IMR-90 (cell line): ENCODE measurements around the gene BNIP3. TPM values are rescaled to one million over a fixed set of nuclear protein-coding genes. Genes with fewer than 3 reads are reported as not detected.

ENCODE experiments used
- ATAC-seq: fragments of 200-7000 bp; cut with Tn5 transposase; 2 replicates; pipeline ENCODE4 v1.9.1; 2020; ENCODE audit warnings: low read depth, mild to moderate bottlenecking, moderate library complexity
- BruUV-seq: library from RNA; stranded (reverse); fragments of 400-500 nt; replicated peaks from 2 replicates; lab custom pipeline; 2021; lab: Mats Ljungman, UMichigan
- CTCF ChIA-PET: fragments of 300-600 bp; formaldehyde crosslinking; extraction: SDS; loops from one replicate; lab custom pipeline; 2021; ENCODE audit warnings: antibody characterized with exemption; lab: Yijun Ruan, JAX
- POLR2A ChIA-PET: fragments of 300-600 bp; sonication (Branson Sonifier 250); formaldehyde crosslinking; loops from one replicate; lab custom pipeline; 2022; ENCODE audit warnings: antibody characterized with exemption; ENCODE audit not compliant: unreplicated experiment; lab: Charles Lee
- DNase-seq: peaks from one replicate; pipeline ENCODE4 v3.0.0; 2013
- H2AFZ ChIP-seq: replicated peaks from 2 replicates; pipeline ENCODE3; 2013; ENCODE audit warnings: low read length, mild to moderate bottlenecking; ENCODE audit not compliant: poor library complexity
- H2AK5ac ChIP-seq: 2 replicates; pipeline ENCODE4 v1.6.1; 2013; ENCODE audit warnings: low read depth, low read length, inconsistent platforms
- H2AK9ac ChIP-seq: replicated peaks from 2 replicates; pipeline ENCODE3; 2013; ENCODE audit warnings: mild to moderate bottlenecking, low read depth, low read length, moderate library complexity; ENCODE audit not compliant: poor library complexity
- H2BK120ac ChIP-seq: 2 replicates; pipeline ENCODE4 v1.6.1; 2013; ENCODE audit warnings: low read depth, low read length, inconsistent platforms
- H2BK15ac ChIP-seq: 3 replicates; pipeline ENCODE4 v1.6.1; 2013; ENCODE audit warnings: low read depth, low read length, inconsistent platforms
- H2BK20ac ChIP-seq: 2 replicates; pipeline ENCODE4 v1.6.1; 2013; ENCODE audit warnings: low read depth, mild to moderate bottlenecking, inconsistent platforms, low read length, moderate library complexity
- H2BK5ac ChIP-seq: 2 replicates; pipeline ENCODE4 v1.6.1; 2013; ENCODE audit warnings: mild to moderate bottlenecking, low read depth, low read length, inconsistent platforms; ENCODE audit not compliant: poor library complexity, severe bottlenecking
- H3K14ac ChIP-seq: replicated peaks from 2 replicates; pipeline ENCODE4 v1.6.1; 2013; ENCODE audit warnings: low read depth, low read length, inconsistent platforms
- H3K18ac ChIP-seq: 2 replicates; pipeline ENCODE4 v1.6.1; 2013; ENCODE audit warnings: low read depth, low read length, control low read depth
- H3K23ac ChIP-seq: 2 replicates; pipeline ENCODE4 v1.6.1; 2013; ENCODE audit warnings: low read depth, low read length, inconsistent platforms
- H3K27ac ChIP-seq: 2 replicates; pipeline ENCODE4 v1.5.1; 2013; ENCODE audit warnings: mild to moderate bottlenecking, control low read depth, low read length; ENCODE audit not compliant: insufficient read depth
- H3K27me3 ChIP-seq: 2 replicates; pipeline ENCODE4 v1.6.1; 2013; ENCODE audit warnings: low read length; ENCODE audit not compliant: control insufficient read depth, insufficient read depth
- H3K36me3 ChIP-seq: 2 replicates; pipeline ENCODE4 v1.6.1; 2013; ENCODE audit warnings: low read length, mixed read lengths; ENCODE audit not compliant: control insufficient read depth, insufficient read depth
- H3K4ac ChIP-seq: 2 replicates; pipeline ENCODE4 v1.6.1; 2013; ENCODE audit warnings: low read depth, low read length, inconsistent platforms
- H3K4me1 ChIP-seq: 2 replicates; pipeline ENCODE4 v1.6.1; 2013; ENCODE audit warnings: low read length, mixed read lengths; ENCODE audit not compliant: control insufficient read depth, insufficient read depth
- H3K4me2 ChIP-seq: 2 replicates; pipeline ENCODE4 v1.6.1; 2013; ENCODE audit warnings: low read depth, mild to moderate bottlenecking, control low read depth, low read length, moderate library complexity
- H3K4me3 ChIP-seq: 2 replicates; pipeline ENCODE4 v1.5.1; 2013; ENCODE audit warnings: low read depth, mild to moderate bottlenecking, control low read depth, low read length, moderate library complexity; ENCODE audit not compliant: insufficient read depth
- H3K56ac ChIP-seq: 2 replicates; pipeline ENCODE4 v1.6.1; 2013; ENCODE audit warnings: low read length, inconsistent platforms; ENCODE audit not compliant: insufficient read depth; ENCODE audit errors: extremely low read depth
- H3K79me1 ChIP-seq, 2 experiments: 2 replicates each; pipeline ENCODE4 v1.6.1; 2013; ENCODE audit warnings: low read length in 2 of 2, inconsistent platforms in 1 of 2, low read depth in 1 of 2
- H3K9ac ChIP-seq: 2 replicates; pipeline ENCODE4 v1.6.1; 2013; ENCODE audit warnings: low read depth, low read length, control low read depth
- H3K9me1 ChIP-seq: 2 replicates; pipeline ENCODE4 v1.6.1; 2013; ENCODE audit warnings: low read length, inconsistent platforms; ENCODE audit not compliant: insufficient read depth
- H3K9me3 ChIP-seq: 2 replicates; pipeline ENCODE4 v1.6.1; 2013; ENCODE audit warnings: low read length; ENCODE audit not compliant: control insufficient read depth, insufficient read depth
- H4K20me1 ChIP-seq: 2 replicates; pipeline ENCODE4 v1.6.1; 2013; ENCODE audit warnings: low read length, inconsistent platforms; ENCODE audit not compliant: insufficient read depth
- H4K5ac ChIP-seq: 2 replicates; pipeline ENCODE4 v1.6.1; 2013; ENCODE audit warnings: mild to moderate bottlenecking, low read depth, low read length, control low read depth
- H4K8ac ChIP-seq, 2 experiments: 2 replicates each; pipeline ENCODE4 v1.6.1; 2013; ENCODE audit warnings: low read depth in 2 of 2, low read length in 2 of 2, control low read depth in 1 of 2, inconsistent platforms in 1 of 2
- H4K91ac ChIP-seq: 2 replicates; pipeline ENCODE4 v1.6.1; 2013; ENCODE audit warnings: low read depth, low read length, inconsistent platforms; ENCODE audit not compliant: insufficient read depth
- BHLHE40 ChIP-seq: fragments of 150-350 bp; IDR thresholded peaks from 2 replicates; pipeline ENCODE4 v1.6.1; 2016; ENCODE audit warnings: mild to moderate bottlenecking, low read depth, low read length
- CEBPB ChIP-seq: IDR thresholded peaks from 2 replicates; pipeline ENCODE4 v1.6.1; 2012; ENCODE audit warnings: low read depth, low read length, improper control_type of control experiment
- CHD1 ChIP-seq: IDR thresholded peaks from 2 replicates; pipeline ENCODE4 v1.6.1; 2012; ENCODE audit warnings: low read depth, low read length, improper control_type of control experiment
- CTCF ChIP-seq: conservative IDR thresholded peaks from 2 replicates; pipeline ENCODE4 v1.5.1; 2012; ENCODE audit warnings: mild to moderate bottlenecking, low read depth, low read length, improper control_type of control experiment
- FOS ChIP-seq: fragments of 150-350 bp; IDR thresholded peaks from 2 replicates; pipeline ENCODE4 v1.6.1; 2016; ENCODE audit warnings: low read depth, low read length
- MAFK ChIP-seq: IDR thresholded peaks from 2 replicates; pipeline ENCODE4 v1.6.1; 2012; ENCODE audit warnings: low read depth, low read length, improper control_type of control experiment
- MAZ ChIP-seq: IDR thresholded peaks from 2 replicates; pipeline ENCODE4 v1.6.1; 2012; ENCODE audit warnings: low read depth, mild to moderate bottlenecking, low read length, improper control_type of control experiment, moderate library complexity, borderline replicate concordance
- MXI1 ChIP-seq: IDR thresholded peaks from 2 replicates; pipeline ENCODE4 v1.6.1; 2012; ENCODE audit warnings: low read depth, mild to moderate bottlenecking, low read length, moderate library complexity, borderline replicate concordance
- NFE2L2 ChIP-seq: fragments of 150-350 bp; IDR thresholded peaks from 2 replicates; pipeline ENCODE4 v1.6.1; 2016; ENCODE audit warnings: low read depth, mild to moderate bottlenecking, low read length
- POLR2A ChIP-seq: IDR thresholded peaks from 2 replicates; pipeline ENCODE4 v1.6.1; 2012; ENCODE audit warnings: mild to moderate bottlenecking, low read depth, low read length
- RAD21 ChIP-seq: IDR thresholded peaks from 2 replicates; pipeline ENCODE4 v1.6.1; 2012; ENCODE audit warnings: low read length, improper control_type of control experiment
- RCOR1 ChIP-seq: IDR thresholded peaks from 2 replicates; pipeline ENCODE4 v1.6.1; 2012; ENCODE audit warnings: mild to moderate bottlenecking, low read length, improper control_type of control experiment; ENCODE audit not compliant: insufficient replicate concordance
- RFX5 ChIP-seq: IDR thresholded peaks from 2 replicates; pipeline ENCODE4 v1.8.0; 2012; ENCODE audit warnings: low read depth, mild to moderate bottlenecking, low read length, moderate library complexity
- SMC3 ChIP-seq: fragments of 150-350 bp; IDR thresholded peaks from 2 replicates; pipeline ENCODE4 v1.6.1; 2016; ENCODE audit warnings: low read depth, mild to moderate bottlenecking, antibody characterized with exemption, low read length, moderate library complexity
- WGBS, 2 experiments: methylation state at CpG; one replicate each; pipeline versions ENCODE4 v1.1.5 to v1.1.7; 2013; ENCODE audit warnings: missing lambda C conversion rate in 2 of 2; ENCODE audit not compliant: insufficient read length in 1 of 2; ENCODE audit errors: extremely low coverage in 2 of 2; 5-methylcytosine and 5-hydroxymethylcytosine counted together
- dilution Hi-C: fragments of 300-500 bp; cut with HindIII; formaldehyde crosslinking; loops from one replicate; pipeline ENCODE4 v1.14.3; 2018; ENCODE audit warnings: low sequenced_read_pairs; ENCODE audit not compliant: unreplicated experiment
- in situ Hi-C: fragments of 300-500 bp; cut with MboI; formaldehyde crosslinking; loops from 3 replicates; pipeline ENCODE4 v1.14.3; 2019; ENCODE audit warnings: low sequenced_read_pairs, inconsistent platforms, mixed read lengths
- intact Hi-C: fragments of 100-400 bp; cut with micrococcal nuclease; formaldehyde crosslinking; loops from 2 replicates; pipeline ENCODE4 v1.10.0; 2022
- polyA plus RNA-seq, 3 experiments: library from polyadenylated mRNA; depleted of rRNA; stranded (reverse); fragments of >200 nt; gene quantifications; 2 replicates each; pipeline ENCODE4 v1.2.3, GENCODE V29; 2012; ENCODE audit warnings: low replicate concordance in 1 of 3
- total RNA-seq: library from RNA; depleted of rRNA; stranded (reverse); fragments of >200 nt; gene quantifications from 2 replicates; pipeline ENCODE4 v1.2.3, GENCODE V29; 2012
- TF ChIP-seq, protein P1 (sequence below): fragments of 150-350 bp; IDR thresholded peaks from 2 replicates; pipeline ENCODE4 v1.6.1; 2016; ENCODE audit warnings: low read depth, mild to moderate bottlenecking, low read length, moderate library complexity, borderline replicate concordance
- TF ChIP-seq, protein P2 (sequence below): fragments of 150-350 bp; IDR thresholded peaks from 2 replicates; pipeline ENCODE4 v1.6.1; 2017; ENCODE audit warnings: mild to moderate bottlenecking, antibody characterized with exemption, low read length, low read depth

Gene BNIP3
- total and polyA plus RNA-seq, 2 of the 4 experiments (the other 2 are of a cell fraction): 134 to 211 TPM

DNA sequence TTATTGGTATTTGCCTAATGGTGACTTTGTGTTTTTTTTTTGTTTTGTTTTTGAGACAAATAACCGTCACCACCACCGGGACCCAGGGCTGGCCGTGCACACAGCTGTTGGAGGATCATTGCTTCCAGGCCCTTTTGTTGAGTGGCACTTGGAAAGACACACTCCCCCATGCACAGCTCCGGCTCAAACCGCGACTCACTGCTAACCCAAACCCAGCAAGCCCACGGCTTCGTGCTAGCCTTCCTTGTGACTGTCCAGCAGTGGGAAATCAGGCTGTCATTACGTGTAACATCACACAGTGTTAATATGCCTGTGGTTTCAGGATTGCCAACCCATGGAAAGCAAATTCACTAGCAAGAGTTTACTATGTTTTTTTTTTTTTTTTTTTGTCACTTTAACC lies 17.4 kb downstream of the BNIP3 start:
- Histone ChIP-seq H3K27ac (no peak overlapping the region), H3K23ac (no peak overlapping the region), H3K56ac (no peak overlapping the region), H2BK15ac (no peak overlapping the region), H3K4ac (no peak overlapping the region), H3K9me1 (no peaks in the 10 kb centered on the region), H3K4me3 (no peak overlapping the region), H2AFZ (peak overlapping the region; percentile 48), H3K18ac (no peak overlapping the region), H2AK5ac (no peak overlapping the region), H4K8ac (no peak overlapping the region), H3K9me3 (no peaks in the 10 kb centered on the region), H3K36me3 (peaks cover 34% of the 10 kb centered on the region), H2AK9ac (no peak overlapping the region), H3K4me1 (no peaks in the 10 kb centered on the region), H2BK120ac (no peak overlapping the region), H4K91ac (no peak overlapping the region), H4K20me1 (peaks cover 39% of the 10 kb centered on the region), H2BK20ac (no peak overlapping the region), H2BK5ac (no peak overlapping the region), H3K9ac (no peak overlapping the region), H3K4me2 (no peak overlapping the region), H3K79me1 (peaks cover 17 to 28% of the 10 kb centered on the region in 2 experiments), H3K27me3 (no peaks in the 10 kb centered on the region), H3K14ac (no peak overlapping the region), H4K5ac (no peak overlapping the region)
- in situ Hi-C loops (no loop called here), dilution Hi-C loops (no loop called here), intact Hi-C loops (no loop called here)
- POLR2A ChIA-PET: no interaction called here
- WGBS, 2 experiments: 80% methylated on average over 1 of the region's 9 CpGs; no CpG with 5 or more reads in 1 of the 2 experiments
- peak; percentile 8 for DNase-seq
- ATAC-seq: no peak
- CTCF ChIA-PET: interaction anchor here (0.6 kb wide), 1 partner anchor 17 kb away, joined by 4 read pairs; no protein-coding TSS in a partner anchor
- no TSS peak for BruUV-seq
- TF ChIP-seq NFE2L2: no peak
- TF ChIP-seq, protein P1, sequence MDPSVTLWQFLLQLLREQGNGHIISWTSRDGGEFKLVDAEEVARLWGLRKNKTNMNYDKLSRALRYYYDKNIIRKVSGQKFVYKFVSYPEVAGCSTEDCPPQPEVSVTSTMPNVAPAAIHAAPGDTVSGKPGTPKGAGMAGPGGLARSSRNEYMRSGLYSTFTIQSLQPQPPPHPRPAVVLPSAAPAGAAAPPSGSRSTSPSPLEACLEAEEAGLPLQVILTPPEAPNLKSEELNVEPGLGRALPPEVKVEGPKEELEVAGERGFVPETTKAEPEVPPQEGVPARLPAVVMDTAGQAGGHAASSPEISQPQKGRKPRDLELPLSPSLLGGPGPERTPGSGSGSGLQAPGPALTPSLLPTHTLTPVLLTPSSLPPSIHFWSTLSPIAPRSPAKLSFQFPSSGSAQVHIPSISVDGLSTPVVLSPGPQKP: no peak
- TF ChIP-seq CEBPB: no peak
- no peak for TF ChIP-seq CHD1
- no peak for TF ChIP-seq POLR2A
- TF ChIP-seq MXI1: no peak
- TF ChIP-seq MAFK: no peak
- no peak for TF ChIP-seq RFX5
- TF ChIP-seq SMC3: no peak
- TF ChIP-seq RCOR1: no peak
- TF ChIP-seq, protein P2, sequence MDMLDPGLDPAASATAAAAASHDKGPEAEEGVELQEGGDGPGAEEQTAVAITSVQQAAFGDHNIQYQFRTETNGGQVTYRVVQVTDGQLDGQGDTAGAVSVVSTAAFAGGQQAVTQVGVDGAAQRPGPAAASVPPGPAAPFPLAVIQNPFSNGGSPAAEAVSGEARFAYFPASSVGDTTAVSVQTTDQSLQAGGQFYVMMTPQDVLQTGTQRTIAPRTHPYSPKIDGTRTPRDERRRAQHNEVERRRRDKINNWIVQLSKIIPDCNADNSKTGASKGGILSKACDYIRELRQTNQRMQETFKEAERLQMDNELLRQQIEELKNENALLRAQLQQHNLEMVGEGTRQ: no peak
- TF ChIP-seq RAD21: no peak
- no peak for TF ChIP-seq MAZ
- no peak for TF ChIP-seq FOS
- no peak for TF ChIP-seq BHLHE40
- no peak for TF ChIP-seq CTCF
